ENCODE data around the gene NTSR2. TPM values are rescaled to one million over a fixed set of nuclear protein-coding genes. Genes with fewer than 3 reads are reported as not detected.

NTSR2 gene
- polyA plus RNA-seq, 6 donors from 2014 or later: not detected

DNA sequence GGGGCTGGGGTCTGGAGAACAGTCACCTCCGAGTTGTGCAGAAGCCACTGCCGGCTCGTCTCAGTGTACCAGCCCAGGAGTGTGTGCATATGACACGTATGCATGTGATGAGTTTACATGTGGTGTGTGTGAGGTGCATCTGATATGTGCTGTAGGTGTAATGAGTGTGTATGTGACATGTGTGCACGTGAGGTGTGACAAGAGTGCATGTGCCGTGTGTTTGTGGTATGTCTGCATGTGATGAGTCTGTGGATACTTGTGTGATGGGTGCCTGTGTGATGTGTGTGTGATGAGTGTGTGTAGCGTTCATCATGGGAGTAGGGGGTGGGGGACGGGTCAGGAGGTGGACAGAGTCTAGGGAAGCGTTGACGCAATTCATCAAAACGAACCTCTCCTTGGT is 12.8 kb downstream of the NTSR2 start:
- Mint-ChIP-seq H3K27ac (no peak overlapping the region), H3K36me3 (peaks cover 0 to 5% of the 10 kb centered on the region in 2 donors), H3K4me3 (no peak overlapping the region), H3K9me3 (peaks cover 3 to 10% (median 3%) of the 10 kb centered on the region in 7 donors), H3K4me1 (no peaks in the 10 kb centered on the region), H3K27me3 (peaks cover 35 to 61% (median 43%) of the 10 kb centered on the region in 3 donors)
- no peak for DNase-seq
- no peak for ATAC-seq (ENCODE audit: low read depth in 2 of 2)

DNA sequence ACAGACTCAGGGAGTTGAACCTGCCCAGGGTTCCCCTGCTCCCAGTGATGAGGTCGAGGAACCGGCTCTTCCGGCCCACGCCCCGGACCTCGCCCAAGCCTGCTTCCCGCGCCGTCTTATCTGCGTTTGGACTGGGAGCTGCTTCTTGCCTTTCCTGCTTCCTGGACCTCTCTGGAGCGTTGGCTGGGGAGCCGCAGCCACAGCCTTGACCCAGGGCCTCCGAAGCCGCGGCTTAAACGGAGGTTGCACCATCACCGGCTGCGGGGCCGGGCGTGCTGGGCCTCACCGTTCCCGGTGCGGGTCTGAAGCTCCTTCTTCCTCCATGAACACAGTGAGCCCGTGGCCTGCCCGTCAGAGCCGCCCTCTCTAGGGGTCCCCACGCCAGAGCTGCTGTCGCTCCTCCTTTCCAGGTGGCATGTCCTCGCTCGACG is 13.3 kb downstream of the NTSR2 start:
- peaks cover 35 to 56% (median 38%) of the 10 kb centered on the region in 3 donors for H3K27me3 Mint-ChIP-seq
- peaks cover 0 to 6% (median 0%) of the 10 kb centered on the region in 7 donors for H3K9me3 Mint-ChIP-seq
- H3K27ac Mint-ChIP-seq: no peak overlapping the region
- H3K4me3 Mint-ChIP-seq: no peak overlapping the region
- ATAC-seq (ENCODE audit: low read depth in 2 of 2) (no peak), DNase-seq (no peak)
- no peaks in the 10 kb centered on the region for H3K36me3 Mint-ChIP-seq
- no peaks in the 10 kb centered on the region for H3K4me1 Mint-ChIP-seq

DNA sequence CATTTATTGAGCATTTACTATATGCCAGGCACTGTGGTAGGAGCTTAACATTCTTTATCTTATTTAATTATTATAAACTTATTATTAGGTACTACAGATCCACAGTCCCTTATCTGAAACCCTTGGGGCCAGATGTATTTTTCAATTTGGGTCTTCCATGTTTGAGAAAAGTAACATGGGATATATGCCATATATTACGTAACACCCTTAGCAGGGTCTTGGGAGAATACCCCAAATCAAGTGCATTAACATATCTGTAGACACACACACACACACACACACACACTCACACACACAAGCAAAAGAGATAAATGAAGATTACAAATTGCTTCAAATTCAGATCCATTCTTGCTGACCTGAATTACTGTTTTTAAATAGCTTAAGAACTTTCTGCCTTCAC is 13.7 kb downstream of the NTSR2 start:
- no peak for ATAC-seq (ENCODE audit: low read depth in 2 of 2)
- Mint-ChIP-seq H3K27me3 (peaks cover 33 to 56% (median 35%) of the 10 kb centered on the region in 3 donors), H3K27ac (no peak overlapping the region), H3K4me1 (no peaks in the 10 kb centered on the region), H3K36me3 (no peaks in the 10 kb centered on the region), H3K4me3 (no peak overlapping the region), H3K9me3 (peaks cover 0 to 4% (median 0%) of the 10 kb centered on the region in 7 donors)
- no peak for DNase-seq

DNA sequence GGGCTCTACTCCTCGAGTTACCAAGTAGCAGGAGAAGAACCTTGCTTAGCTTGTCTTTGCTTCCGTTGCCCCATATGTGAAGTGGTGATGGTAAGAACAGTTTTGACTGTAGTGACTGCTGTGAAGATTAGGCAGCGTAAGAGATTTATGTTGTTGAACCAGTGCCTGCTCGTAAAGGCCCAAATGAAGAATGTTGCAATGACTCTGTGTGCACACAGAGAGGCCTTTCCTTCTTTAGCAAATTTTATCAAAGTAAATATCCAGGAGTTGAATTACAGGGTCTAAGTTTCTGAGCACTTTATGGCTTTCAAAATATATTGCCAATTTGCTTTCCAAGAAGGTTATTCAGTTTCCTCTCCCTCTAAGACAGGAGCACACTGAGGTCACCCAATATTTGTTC is 14.5 kb downstream of the NTSR2 start:
- no peak for DNase-seq
- Mint-ChIP-seq H3K27ac (no peak overlapping the region), H3K27me3 (peaks cover 25 to 53% (median 33%) of the 10 kb centered on the region in 3 donors), H3K4me1 (no peaks in the 10 kb centered on the region), H3K4me3 (no peak overlapping the region), H3K36me3 (no peaks in the 10 kb centered on the region), H3K9me3 (no peaks in the 10 kb centered on the region)
- ATAC-seq (ENCODE audit: low read depth in 2 of 2): no peak

DNA sequence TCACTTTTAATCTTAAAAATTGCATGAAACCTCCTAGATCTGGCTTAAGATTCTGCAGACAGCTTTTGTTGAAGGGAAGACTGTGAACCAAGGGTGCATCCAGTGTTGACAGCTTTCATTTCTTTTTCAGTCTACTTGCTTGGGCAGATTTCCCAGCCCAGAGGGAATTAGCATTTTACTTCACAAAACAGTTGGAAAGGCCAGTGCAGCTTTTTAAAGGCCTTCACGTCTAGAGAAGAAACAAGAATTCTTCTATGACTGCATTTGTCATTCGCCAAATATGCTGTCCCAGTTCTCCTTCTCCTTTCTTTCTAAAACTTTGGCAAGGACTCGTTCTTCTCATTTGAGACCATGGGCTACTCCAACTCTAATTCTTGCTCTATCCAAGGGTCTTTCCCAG is 17.4 kb downstream of the NTSR2 start:
- H3K27me3 Mint-ChIP-seq: peaks cover 19 to 43% (median 35%) of the 10 kb centered on the region in 3 donors
- no peaks in the 10 kb centered on the region for H3K36me3 Mint-ChIP-seq
- ATAC-seq (ENCODE audit: low read depth in 2 of 2) (no peak), DNase-seq (no peak)
- no peaks in the 10 kb centered on the region for H3K4me1 Mint-ChIP-seq
- H3K27ac Mint-ChIP-seq: no peak overlapping the region
- no peaks in the 10 kb centered on the region for H3K9me3 Mint-ChIP-seq
- H3K4me3 Mint-ChIP-seq: no peak overlapping the region

DNA sequence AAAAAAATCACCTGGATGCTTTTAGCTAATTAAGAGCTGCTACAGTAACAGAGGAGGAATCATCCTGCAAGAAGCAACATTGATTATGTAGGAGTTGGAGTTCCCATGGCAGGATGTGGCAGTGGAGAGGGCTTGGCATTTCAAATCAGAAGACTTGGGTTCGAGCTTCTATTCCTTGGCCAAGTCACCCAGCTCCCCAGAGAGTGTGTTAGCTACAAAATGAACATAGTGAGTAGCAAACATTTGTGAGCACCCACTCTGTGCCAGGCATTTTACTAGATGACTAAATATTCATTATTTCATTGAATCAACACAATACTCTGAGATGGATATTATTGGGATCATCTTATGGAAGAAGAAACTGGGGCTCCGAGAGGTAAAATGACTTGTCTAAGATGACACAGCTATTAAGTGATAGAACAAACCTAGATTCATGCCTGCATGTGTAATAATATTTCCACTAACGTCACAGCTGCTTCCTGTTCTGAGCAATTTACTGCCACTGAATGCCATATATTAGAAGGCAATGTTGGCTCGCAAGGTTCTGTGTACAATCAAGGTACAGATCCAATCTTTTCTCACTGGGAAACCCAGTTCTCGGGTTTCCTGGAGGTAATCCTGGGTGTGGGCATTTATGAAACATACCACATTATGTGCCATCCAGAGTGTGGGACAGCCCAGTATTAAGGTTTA is 18.0 kb downstream of the NTSR2 start:
- Mint-ChIP-seq H3K27me3 (peaks cover 15 to 38% (median 29%) of the 10 kb centered on the region in 3 donors), H3K4me3 (no peak overlapping the region), H3K36me3 (no peaks in the 10 kb centered on the region), H3K9me3 (no peaks in the 10 kb centered on the region), H3K4me1 (no peaks in the 10 kb centered on the region), H3K27ac (no peak overlapping the region)
- ATAC-seq (ENCODE audit: low read depth in 2 of 2) (no peak), DNase-seq (no peak)

DNA sequence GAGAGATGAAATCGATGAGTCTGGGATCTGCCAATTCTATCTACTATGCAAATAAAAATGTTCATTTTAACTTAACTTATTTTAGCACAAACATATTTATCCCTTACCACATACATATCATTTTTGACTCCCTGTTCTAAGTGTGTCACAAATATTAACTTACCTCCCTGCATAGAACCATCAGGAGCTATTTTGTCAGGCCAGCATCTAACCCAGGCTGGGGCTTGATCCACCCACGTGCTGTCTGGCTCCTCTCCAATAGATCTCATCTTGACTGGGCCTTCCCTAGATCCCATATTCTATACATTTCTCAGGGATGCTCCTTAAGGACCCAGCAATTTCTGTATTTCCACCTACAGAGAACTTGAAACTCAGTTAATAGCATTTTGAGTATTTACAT is 20.9 kb downstream of the NTSR2 start:
- Mint-ChIP-seq H3K27ac (no peak overlapping the region), H3K27me3 (peaks cover 14 to 28% (median 26%) of the 10 kb centered on the region in 3 donors), H3K4me1 (no peaks in the 10 kb centered on the region), H3K36me3 (no peaks in the 10 kb centered on the region), H3K9me3 (no peaks in the 10 kb centered on the region), H3K4me3 (no peak overlapping the region)
- ATAC-seq (ENCODE audit: low read depth in 2 of 2) (no peak), DNase-seq (no peak)

DNA sequence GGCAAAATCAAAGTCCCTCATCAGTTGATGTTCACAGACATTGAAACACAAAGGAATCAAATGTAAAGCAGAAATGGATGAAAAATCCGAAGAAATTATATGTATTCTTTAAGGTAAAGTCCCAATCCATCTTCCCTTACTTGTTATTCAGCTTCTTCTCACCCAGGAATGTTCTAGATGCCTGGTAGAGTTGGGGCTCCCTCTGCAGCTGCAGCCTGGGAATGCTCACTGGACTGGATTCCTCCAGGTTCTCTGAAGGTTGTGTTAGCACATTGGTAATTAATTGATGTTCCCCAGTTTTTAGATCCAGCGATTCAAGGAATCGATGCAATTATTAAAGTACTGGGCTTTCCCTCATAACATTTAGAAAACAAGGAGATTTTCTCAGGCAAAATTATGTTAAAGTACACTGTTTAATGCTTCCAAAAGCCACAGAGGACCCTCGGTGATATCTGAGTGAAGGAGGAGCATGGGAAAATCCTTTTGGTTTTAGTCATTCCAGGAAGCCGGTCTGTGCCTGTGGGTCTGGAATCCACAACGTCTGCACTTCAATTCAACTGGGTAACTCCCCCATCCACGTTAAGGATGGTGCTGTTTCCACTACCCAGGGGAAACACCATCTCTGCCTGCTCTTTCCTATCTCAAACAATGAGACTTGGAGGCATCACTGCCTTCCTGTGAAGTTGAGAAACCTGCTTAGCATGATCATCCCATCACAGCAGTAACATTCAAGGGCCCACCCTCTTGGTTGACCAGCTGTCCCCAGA is 22.0 kb downstream of the NTSR2 start:
- Mint-ChIP-seq H3K36me3 (no peaks in the 10 kb centered on the region), H3K27ac (no peak overlapping the region), H3K9me3 (no peaks in the 10 kb centered on the region), H3K27me3 (peaks cover 12 to 35% (median 28%) of the 10 kb centered on the region in 3 donors), H3K4me1 (no peaks in the 10 kb centered on the region), H3K4me3 (no peak overlapping the region)
- DNase-seq: no peak
- no peak for ATAC-seq (ENCODE audit: low read depth in 2 of 2)

DNA sequence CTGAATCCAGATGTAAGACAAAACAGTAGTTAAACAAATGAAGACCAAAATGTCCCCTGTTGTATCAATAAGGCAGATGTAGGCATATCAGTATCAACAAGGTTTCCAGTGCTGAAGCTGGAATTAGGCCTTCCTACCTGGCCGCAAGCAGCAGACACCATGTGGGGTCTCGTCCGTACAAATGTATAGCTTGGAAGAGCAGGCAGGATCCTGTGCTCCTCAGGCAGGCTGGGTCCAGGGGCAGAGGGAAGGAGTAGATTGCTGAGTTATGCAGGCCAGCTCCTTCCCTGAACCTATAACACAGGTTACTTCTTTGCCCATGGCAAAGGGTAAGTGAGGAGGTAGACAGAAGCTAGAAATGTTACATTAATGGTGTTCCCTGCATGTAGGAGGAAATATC is 23.5 kb downstream of the NTSR2 start:
- no peak for DNase-seq
- Mint-ChIP-seq H3K9me3 (no peaks in the 10 kb centered on the region), H3K36me3 (no peaks in the 10 kb centered on the region), H3K27me3 (peaks cover 14 to 37% (median 28%) of the 10 kb centered on the region in 3 donors), H3K27ac (no peak overlapping the region), H3K4me3 (no peak overlapping the region), H3K4me1 (no peaks in the 10 kb centered on the region)
- ATAC-seq (ENCODE audit: low read depth in 2 of 2): no peak

DNA sequence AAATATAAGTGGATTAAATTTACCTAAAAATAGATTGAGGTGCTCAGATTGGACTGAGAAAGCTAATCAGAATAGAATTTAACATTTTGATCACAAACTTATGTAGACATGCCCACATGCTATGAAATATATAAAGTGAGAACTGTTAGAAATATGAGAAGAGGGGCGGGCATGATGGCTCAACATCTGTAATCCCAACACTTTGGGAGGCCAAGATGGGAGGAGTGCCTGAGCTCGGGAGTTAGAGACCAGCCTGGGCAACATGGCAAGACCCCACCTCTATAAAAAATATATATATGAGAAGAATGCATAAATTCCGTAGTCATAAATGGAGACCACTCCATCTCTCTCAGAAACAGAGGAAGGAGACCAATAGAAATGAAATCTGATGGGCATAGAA is 25.7 kb downstream of the NTSR2 start:
- Mint-ChIP-seq H3K36me3 (no peaks in the 10 kb centered on the region), H3K27me3 (peaks cover 9 to 42% (median 26%) of the 10 kb centered on the region in 3 donors), H3K9me3 (no peaks in the 10 kb centered on the region), H3K27ac (no peak overlapping the region), H3K4me1 (no peaks in the 10 kb centered on the region), H3K4me3 (no peak overlapping the region)
- DNase-seq (no peak), ATAC-seq (ENCODE audit: low read depth in 2 of 2) (no peak)

DNA sequence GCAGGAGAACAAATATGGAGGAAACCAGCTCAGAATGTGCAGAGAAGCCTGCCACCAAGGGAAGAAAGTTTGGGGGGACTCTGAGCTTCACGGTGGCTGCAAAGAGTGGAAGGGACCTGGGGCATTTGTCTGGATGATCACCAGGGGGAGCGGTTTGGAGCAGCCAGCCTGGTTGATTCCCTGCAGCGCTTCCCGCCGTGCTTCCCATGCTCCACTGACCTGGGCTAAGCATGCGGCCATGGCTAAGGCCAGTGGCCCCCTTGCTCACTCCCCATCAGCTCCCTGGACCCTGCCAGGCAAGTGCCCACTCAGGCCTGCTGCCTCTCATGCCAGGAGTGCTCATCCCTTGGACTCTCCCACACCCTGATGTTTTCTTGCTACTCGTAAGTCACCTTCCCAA is 27.0 kb downstream of the NTSR2 start:
- H3K36me3 Mint-ChIP-seq: no peaks in the 10 kb centered on the region
- peaks cover 5 to 37% (median 20%) of the 10 kb centered on the region in 3 donors for H3K27me3 Mint-ChIP-seq
- no peaks in the 10 kb centered on the region for H3K9me3 Mint-ChIP-seq
- H3K4me1 Mint-ChIP-seq: no peaks in the 10 kb centered on the region
- H3K27ac Mint-ChIP-seq: peak overlapping the region in 1 of 6 donors; percentile 6
- no peak for DNase-seq
- no peak overlapping the region for H3K4me3 Mint-ChIP-seq
- ATAC-seq (ENCODE audit: low read depth in 2 of 2): no peak

DNA sequence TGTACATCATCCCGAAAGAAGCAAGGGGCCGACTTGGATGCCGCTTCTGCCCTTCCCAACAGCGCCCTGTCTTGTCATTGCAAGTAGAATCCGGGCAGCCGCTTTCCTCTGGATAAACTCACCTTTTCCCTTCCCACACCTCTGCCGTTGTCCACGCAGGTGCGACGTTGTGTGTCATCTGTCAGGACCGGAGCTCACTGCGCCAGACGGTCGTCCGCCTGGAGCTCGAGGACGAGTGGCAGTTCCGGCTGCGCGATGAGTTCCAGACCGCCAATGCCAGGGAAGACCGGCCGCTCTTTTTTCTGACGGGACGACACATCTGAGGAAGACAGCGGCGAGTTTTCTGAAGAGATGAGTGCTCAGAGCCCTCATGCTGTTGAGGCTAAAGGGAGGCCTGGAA is 29.9 kb downstream of the NTSR2 start:
- ATAC-seq (ENCODE audit: low read depth in 2 of 2): no peak
- Mint-ChIP-seq H3K9me3 (no peaks in the 10 kb centered on the region), H3K27me3 (peaks cover 5 to 61% (median 31%) of the 10 kb centered on the region in 3 donors), H3K36me3 (no peaks in the 10 kb centered on the region), H3K4me1 (no peaks in the 10 kb centered on the region), H3K27ac (no peak overlapping the region), H3K4me3 (no peak overlapping the region)
- no peak for DNase-seq

DNA sequence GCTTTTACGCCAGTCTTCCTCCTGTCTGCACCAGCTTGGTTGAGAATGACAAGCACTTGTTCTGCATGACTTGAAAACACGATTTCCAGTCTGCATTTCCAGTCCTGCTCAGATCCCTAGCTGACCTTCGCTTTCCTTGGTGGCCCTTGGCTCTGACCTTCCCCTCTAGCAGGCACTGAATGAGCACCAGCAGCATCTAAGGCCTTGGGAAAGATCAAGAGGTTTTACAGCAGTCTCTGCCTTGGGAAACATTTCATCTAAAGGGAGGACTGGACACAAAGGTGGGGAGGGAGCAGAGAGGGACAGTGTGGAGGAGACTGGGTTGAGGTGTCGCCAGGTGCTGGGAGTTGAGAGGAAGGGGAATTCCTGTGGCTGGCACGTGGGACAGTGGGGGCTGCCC is 30.5 kb downstream of the NTSR2 start:
- ATAC-seq (ENCODE audit: low read depth in 2 of 2): no peak
- no peaks in the 10 kb centered on the region for H3K36me3 Mint-ChIP-seq
- no peaks in the 10 kb centered on the region for H3K9me3 Mint-ChIP-seq
- H3K4me1 Mint-ChIP-seq: no peaks in the 10 kb centered on the region
- DNase-seq: no peak
- H3K27me3 Mint-ChIP-seq: peaks cover 5 to 66% (median 31%) of the 10 kb centered on the region in 3 donors
- H3K27ac Mint-ChIP-seq: no peak overlapping the region
- H3K4me3 Mint-ChIP-seq: no peak overlapping the region

DNA sequence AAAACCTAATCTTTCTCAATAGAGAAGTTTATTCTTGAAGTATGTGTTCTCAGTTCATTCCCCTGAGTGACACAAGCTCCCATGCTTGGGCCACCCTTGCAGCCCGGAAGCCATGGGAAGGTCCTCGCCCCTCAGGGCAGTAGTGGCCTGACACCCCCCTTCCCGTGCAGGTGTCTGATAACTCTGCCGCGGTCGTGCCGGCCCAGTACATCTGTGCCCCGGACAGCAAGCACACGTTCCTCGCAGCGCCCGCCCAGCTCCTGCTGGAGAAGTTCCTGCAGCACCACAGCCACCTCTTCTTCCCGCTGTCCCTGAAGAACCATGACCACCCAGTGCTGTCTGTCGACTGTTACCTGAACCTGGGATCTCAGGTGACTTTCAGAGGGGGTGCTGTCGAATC is 32.4 kb downstream of the NTSR2 start:
- Mint-ChIP-seq H3K4me3 (no peak overlapping the region), H3K27ac (no peak overlapping the region), H3K4me1 (no peaks in the 10 kb centered on the region), H3K9me3 (no peaks in the 10 kb centered on the region), H3K27me3 (peaks cover 0 to 54% (median 31%) of the 10 kb centered on the region in 3 donors), H3K36me3 (no peaks in the 10 kb centered on the region)
- ATAC-seq (ENCODE audit: low read depth in 2 of 2) (no peak), DNase-seq (no peak)
